Measurements from ENCODE around the gene SCN2B. TPM values are rescaled to one million over a fixed set of nuclear protein-coding genes. Genes with fewer than 3 reads are reported as not detected.

SCN2B gene
- polyA plus RNA-seq, 4 donors, result under 0.01 to 2.3 (median 1.0) TPM; not detected in 1

DNA sequence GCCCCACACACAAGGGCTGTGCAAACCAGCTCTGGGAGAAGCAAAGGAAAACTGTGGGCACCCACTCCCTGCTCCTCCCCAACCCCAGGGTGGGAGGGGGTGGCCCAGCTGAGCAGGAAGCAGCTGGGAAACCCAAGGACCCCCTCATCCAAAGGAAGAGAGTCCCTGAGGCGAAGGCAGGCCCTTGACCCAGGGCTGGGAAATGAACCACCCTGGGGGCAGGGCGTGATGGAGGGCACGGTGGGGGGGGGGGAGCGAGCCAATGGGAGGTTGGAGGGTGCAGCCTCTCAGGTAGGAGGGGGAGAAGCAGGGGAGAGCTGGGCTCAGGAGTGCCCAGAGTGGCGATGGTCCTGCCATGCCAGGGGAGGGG, 40.7 kb downstream of the SCN2B start:
- H3K9me3 ChIP-seq (ENCODE audit: control insufficient read depth in 2 of 2, insufficient read depth in 1 of 2, low read depth in 1 of 2, low read length in 1 of 2), result no peaks in the 10 kb centered on the region
- no peaks in the 10 kb centered on the region for H3K4me1 ChIP-seq (ENCODE audit: control insufficient read depth in 3 of 3, insufficient read depth in 2 of 3, low read depth in 1 of 3, low read length in 2 of 3)
- no peak for FAIRE-seq
- H3K27ac ChIP-seq (ENCODE audit: low read depth in 1 of 3, low read length in 2 of 3), result no peak overlapping the region
- DNase-seq, result no peak
- H3K4me3 ChIP-seq (ENCODE audit: low read depth in 1 of 3, low read length in 3 of 3), result no peak overlapping the region
- H3K36me3 ChIP-seq (ENCODE audit: control insufficient read depth in 3 of 3, insufficient read depth in 2 of 3, low read depth in 1 of 3, low read length in 3 of 3), result peaks cover 0 to 5% (median 0%) of the 10 kb centered on the region in 3 donors
- 53 to 78% (median 62%) methylated on average over 4 to 5 of the region's 5 CpGs for WGBS, 3 donors
- peaks cover 0 to 31% (median 0%) of the 10 kb centered on the region in 3 donors for H3K27me3 ChIP-seq (ENCODE audit: control insufficient read depth in 3 of 3, insufficient read depth in 3 of 3, low read length in 3 of 3)

DNA sequence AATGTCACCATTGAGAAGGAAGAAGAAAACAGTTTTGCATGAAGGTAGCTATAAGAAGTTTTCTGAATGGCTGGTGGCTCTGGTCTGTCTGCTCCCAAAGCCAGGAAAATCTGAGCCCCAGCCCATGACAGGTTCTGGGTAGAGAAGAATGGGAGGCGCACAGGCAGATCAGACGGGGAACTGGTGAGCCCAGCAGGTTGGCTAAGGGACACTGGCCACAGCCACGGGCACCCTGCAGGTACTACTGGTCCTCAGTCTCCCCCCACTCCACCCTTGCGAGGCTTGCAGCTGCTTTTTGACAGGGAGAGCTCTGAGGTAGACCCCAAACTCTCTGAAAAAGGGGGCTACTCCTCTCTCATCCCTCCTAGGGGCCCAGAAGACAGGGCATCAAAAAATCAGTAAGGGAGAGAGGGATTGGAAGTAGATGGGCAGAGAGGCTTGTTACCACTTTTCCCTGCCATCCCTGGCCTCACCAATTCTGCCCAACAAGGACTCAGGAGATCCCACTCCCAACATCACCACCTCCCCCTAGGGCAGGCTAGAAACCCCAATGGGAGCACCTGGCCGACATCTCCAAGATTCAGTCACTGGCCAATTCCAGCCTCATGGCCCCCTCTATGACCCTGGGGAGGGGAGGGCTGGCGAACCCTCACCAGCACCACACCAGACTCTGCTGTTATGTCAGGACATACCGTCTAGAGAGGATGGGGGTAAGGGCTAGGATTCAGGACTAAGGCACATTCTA, 41.2 kb downstream of the SCN2B start:
- Histone ChIP-seq H3K4me3 (ENCODE audit: low read depth in 1 of 3, low read length in 3 of 3) (no peak overlapping the region), H3K27ac (ENCODE audit: low read depth in 1 of 3, low read length in 2 of 3) (no peak overlapping the region), H3K36me3 (ENCODE audit: control insufficient read depth in 3 of 3, insufficient read depth in 2 of 3, low read depth in 1 of 3, low read length in 3 of 3) (peaks cover 0 to 5% (median 0%) of the 10 kb centered on the region in 3 donors), H3K27me3 (ENCODE audit: control insufficient read depth in 3 of 3, insufficient read depth in 3 of 3, low read length in 3 of 3) (peaks cover 0 to 28% (median 0%) of the 10 kb centered on the region in 3 donors), H3K9me3 (ENCODE audit: control insufficient read depth in 2 of 2, insufficient read depth in 1 of 2, low read depth in 1 of 2, low read length in 1 of 2) (no peaks in the 10 kb centered on the region), H3K4me1 (ENCODE audit: control insufficient read depth in 3 of 3, insufficient read depth in 2 of 3, low read depth in 1 of 3, low read length in 2 of 3) (no peaks in the 10 kb centered on the region)
- 56 to 79% (median 65%) methylated on average over 7 of the region's 7 CpGs for WGBS, 3 donors
- DNase-seq (no peak), FAIRE-seq (no peak)

DNA sequence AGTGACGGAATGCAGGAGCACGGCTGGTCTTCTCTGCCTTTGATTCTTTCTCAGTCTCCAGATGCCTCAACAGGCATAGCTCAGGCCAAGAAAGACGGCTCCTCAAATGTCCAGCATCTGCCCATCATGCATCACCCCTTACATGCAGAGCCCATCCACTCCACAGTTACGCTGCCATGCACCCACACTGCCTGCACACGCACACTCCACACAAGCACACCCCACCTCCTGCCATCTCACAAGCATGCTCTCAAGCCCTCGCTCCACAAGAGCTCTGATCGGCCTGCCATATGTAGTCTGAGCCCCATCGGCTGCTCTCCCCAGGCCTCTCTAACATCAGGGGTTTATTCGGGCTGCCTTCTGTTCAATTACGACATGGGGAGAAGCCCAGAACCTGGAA, 42.6 kb downstream of the SCN2B start:
- peaks cover 0 to 5% (median 0%) of the 10 kb centered on the region in 3 donors for H3K36me3 ChIP-seq (ENCODE audit: control insufficient read depth in 3 of 3, insufficient read depth in 2 of 3, low read depth in 1 of 3, low read length in 3 of 3)
- no peak overlapping the region for H3K4me3 ChIP-seq (ENCODE audit: low read depth in 1 of 3, low read length in 3 of 3)
- DNase-seq (no peak), FAIRE-seq (no peak)
- H3K9me3 ChIP-seq (ENCODE audit: control insufficient read depth in 2 of 2, insufficient read depth in 1 of 2, low read depth in 1 of 2, low read length in 1 of 2), result no peaks in the 10 kb centered on the region
- H3K27ac ChIP-seq (ENCODE audit: low read depth in 1 of 3, low read length in 2 of 3), result no peak overlapping the region
- H3K27me3 ChIP-seq (ENCODE audit: control insufficient read depth in 3 of 3, insufficient read depth in 3 of 3, low read length in 3 of 3), result peaks cover 0 to 22% (median 0%) of the 10 kb centered on the region in 3 donors
- no peaks in the 10 kb centered on the region for H3K4me1 ChIP-seq (ENCODE audit: control insufficient read depth in 3 of 3, insufficient read depth in 2 of 3, low read depth in 1 of 3, low read length in 2 of 3)
- WGBS, 3 donors, result 92 to 96% (median 94%) methylated on average over 10 of the region's 10 CpGs

DNA sequence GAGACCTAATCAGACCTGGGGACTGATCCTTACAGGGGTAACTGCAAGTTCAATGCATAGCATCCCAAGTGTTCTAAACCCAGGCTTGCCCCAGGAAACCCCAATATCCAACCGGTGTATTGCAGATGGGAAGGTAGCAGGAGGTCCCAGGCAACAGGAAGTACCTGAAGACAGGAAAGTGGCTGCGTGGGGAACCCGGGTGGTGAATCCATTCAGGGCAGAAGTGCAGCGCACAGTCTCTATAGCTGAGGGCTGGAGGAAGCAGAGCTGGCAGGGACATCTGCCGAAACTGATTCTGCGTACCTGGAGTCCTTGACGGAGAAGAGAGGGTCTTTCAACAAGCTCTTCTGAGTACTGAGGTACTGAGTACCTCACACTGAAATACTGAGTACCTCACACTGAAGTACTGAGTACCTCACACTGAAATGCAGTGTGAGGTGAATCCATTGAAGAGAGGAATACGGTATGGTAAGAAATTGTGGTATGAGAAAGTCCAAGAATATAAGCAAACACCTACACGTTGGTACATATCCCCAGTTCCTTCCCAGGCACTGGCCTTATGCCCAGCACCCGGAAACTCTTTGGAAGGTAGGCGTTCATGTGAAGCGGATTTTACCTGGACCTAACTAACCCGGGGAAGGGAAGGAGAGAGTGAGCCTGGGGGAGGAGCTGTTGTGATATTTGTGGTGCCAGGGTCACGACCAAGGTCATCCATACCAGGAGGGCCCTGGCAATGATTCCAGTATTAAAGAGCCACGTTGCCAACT, 43.9 kb downstream of the SCN2B start:
- no peak for FAIRE-seq
- H3K4me1 ChIP-seq (ENCODE audit: control insufficient read depth in 3 of 3, insufficient read depth in 2 of 3, low read depth in 1 of 3, low read length in 2 of 3), result no peaks in the 10 kb centered on the region
- H3K4me3 ChIP-seq (ENCODE audit: low read depth in 1 of 3, low read length in 3 of 3), result no peak overlapping the region
- no peak overlapping the region for H3K27ac ChIP-seq (ENCODE audit: low read depth in 1 of 3, low read length in 2 of 3)
- no peak for DNase-seq
- peaks cover 0 to 12% (median 0%) of the 10 kb centered on the region in 3 donors for H3K27me3 ChIP-seq (ENCODE audit: control insufficient read depth in 3 of 3, insufficient read depth in 3 of 3, low read length in 3 of 3)
- H3K36me3 ChIP-seq (ENCODE audit: control insufficient read depth in 3 of 3, insufficient read depth in 2 of 3, low read depth in 1 of 3, low read length in 3 of 3), result peaks cover 0 to 5% (median 0%) of the 10 kb centered on the region in 3 donors
- WGBS, 3 donors, result 73 to 81% (median 75%) methylated on average over 15 of the region's 15 CpGs
- H3K9me3 ChIP-seq (ENCODE audit: control insufficient read depth in 2 of 2, insufficient read depth in 1 of 2, low read depth in 1 of 2, low read length in 1 of 2), result no peaks in the 10 kb centered on the region

DNA sequence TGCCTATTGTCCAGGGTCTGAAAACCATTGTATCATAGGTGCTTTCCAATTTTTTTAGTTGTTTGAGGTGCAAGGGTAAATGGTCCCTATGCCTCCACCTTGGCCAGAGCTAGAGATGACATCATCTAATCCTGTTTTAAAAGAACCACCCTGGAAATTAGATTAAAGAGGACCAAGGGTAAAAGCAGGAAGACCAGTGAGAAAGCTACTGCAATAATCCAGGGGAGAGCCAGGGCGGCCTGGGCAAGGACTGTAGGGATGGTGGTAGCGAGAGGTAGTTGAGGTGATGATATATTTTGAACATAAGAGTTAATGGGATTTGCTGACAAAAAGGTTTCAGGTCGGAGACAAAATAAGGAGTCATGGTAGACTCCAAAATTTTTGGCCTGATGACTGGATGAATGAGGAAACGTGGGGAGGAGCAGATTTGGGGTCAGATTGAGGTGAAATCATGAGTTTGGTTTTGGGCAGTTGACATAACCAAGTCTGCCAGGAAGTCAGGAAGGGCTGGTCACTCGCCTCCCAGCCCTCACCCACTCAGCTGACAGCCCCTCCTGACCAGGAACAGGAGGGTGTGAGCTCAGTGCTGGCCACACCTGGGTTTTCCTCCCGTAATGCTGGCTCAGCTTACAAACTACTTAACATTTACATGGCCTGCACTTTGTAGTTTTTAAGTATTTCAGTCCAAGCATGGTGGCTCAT, 46.8 kb downstream of the SCN2B start:
- no peak overlapping the region for H3K27ac ChIP-seq (ENCODE audit: low read depth in 1 of 3, low read length in 2 of 3)
- no peak for FAIRE-seq

DNA sequence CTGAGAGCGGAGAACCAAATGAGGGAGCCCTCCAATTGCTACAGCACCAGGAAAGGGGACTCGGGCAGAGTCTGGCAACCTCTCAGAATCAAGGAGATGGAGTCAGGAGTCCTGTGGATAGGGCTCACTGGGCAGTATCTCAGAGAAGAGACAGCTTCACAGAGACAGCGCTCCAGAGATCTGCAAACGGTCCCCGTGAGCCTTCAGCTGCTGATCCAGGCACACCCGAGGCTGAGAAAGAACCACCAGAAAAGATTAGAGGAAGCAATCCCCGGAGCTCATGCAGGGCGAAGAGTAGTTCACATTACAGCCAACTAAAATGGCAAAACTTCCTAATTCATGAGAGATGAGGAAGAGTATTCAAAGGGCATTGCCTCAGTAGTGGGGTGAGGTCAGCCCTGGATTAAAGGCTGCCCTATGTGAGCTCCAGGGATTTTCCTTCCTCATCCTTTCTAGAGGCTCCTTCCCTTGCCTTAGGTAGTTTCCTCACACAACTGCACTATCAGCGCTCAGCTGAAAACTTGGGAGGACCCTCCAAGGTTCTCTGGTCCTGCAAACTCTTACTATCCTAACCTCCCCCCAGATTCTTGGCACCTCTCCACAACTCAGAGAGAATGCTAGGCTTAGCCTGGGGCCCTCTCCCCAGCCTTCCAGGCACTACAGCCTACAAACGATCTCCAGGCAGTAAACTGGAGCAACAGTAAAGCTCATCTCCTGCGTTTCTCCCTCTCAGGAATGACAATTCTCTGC, 47.5 kb downstream of the SCN2B start:
- Histone ChIP-seq H3K4me3 (ENCODE audit: low read depth in 1 of 3, low read length in 3 of 3) (no peak overlapping the region), H3K27me3 (ENCODE audit: control insufficient read depth in 3 of 3, insufficient read depth in 3 of 3, low read length in 3 of 3) (no peaks in the 10 kb centered on the region), H3K9me3 (ENCODE audit: control insufficient read depth in 2 of 2, insufficient read depth in 1 of 2, low read depth in 1 of 2, low read length in 1 of 2) (no peaks in the 10 kb centered on the region), H3K4me1 (ENCODE audit: control insufficient read depth in 3 of 3, insufficient read depth in 2 of 3, low read depth in 1 of 3, low read length in 2 of 3) (no peaks in the 10 kb centered on the region), H3K27ac (ENCODE audit: low read depth in 1 of 3, low read length in 2 of 3) (no peak overlapping the region), H3K36me3 (ENCODE audit: control insufficient read depth in 3 of 3, insufficient read depth in 2 of 3, low read depth in 1 of 3, low read length in 3 of 3) (peaks cover 0 to 14% (median 0%) of the 10 kb centered on the region in 3 donors)
- FAIRE-seq (no peak), DNase-seq (no peak)
- 70 to 78% (median 73%) methylated on average over 11 of the region's 11 CpGs for WGBS, 3 donors

More for the DNA sequence above, 46.8 kb downstream of the SCN2B start:
- Histone ChIP-seq H3K27me3 (ENCODE audit: control insufficient read depth in 3 of 3, insufficient read depth in 3 of 3, low read length in 3 of 3) (no peaks in the 10 kb centered on the region), H3K9me3 (ENCODE audit: control insufficient read depth in 2 of 2, insufficient read depth in 1 of 2, low read depth in 1 of 2, low read length in 1 of 2) (no peaks in the 10 kb centered on the region), H3K36me3 (ENCODE audit: control insufficient read depth in 3 of 3, insufficient read depth in 2 of 3, low read depth in 1 of 3, low read length in 3 of 3) (peaks cover 0 to 14% (median 0%) of the 10 kb centered on the region in 3 donors), H3K4me1 (ENCODE audit: control insufficient read depth in 3 of 3, insufficient read depth in 2 of 3, low read depth in 1 of 3, low read length in 2 of 3) (no peaks in the 10 kb centered on the region), H3K4me3 (ENCODE audit: low read depth in 1 of 3, low read length in 3 of 3) (no peak overlapping the region)
- WGBS, 3 donors, result 68 to 90% (median 75%) methylated on average over 6 of the region's 6 CpGs
- no peak for DNase-seq

DNA sequence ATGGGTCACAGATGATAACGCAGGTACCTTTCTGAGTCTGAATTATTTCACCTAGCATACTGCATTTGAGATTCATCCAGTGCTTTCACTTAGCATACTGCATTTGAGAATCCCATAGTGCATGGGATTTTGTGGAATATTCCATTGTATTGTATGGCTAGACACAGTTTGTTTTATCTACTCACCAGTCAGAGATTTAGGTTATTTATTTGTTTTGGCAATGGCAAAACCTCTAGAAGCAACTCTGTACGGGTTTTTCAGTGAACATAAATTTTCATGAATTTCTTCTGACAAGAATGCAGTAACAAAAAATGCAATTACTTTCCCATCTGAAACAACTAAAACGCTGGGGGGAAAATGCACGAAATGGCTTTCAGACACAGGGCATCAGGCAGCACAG, 48.1 kb downstream of the SCN2B start:
- FAIRE-seq, result no peak

More for the DNA sequence above, 48.1 kb downstream of the SCN2B start:
- Histone ChIP-seq H3K4me1 (ENCODE audit: control insufficient read depth in 3 of 3, insufficient read depth in 2 of 3, low read depth in 1 of 3, low read length in 2 of 3) (no peaks in the 10 kb centered on the region), H3K4me3 (ENCODE audit: low read depth in 1 of 3, low read length in 3 of 3) (no peak overlapping the region), H3K36me3 (ENCODE audit: control insufficient read depth in 3 of 3, insufficient read depth in 2 of 3, low read depth in 1 of 3, low read length in 3 of 3) (peaks cover 0 to 14% (median 0%) of the 10 kb centered on the region in 3 donors), H3K27ac (ENCODE audit: low read depth in 1 of 3, low read length in 2 of 3) (no peak overlapping the region), H3K9me3 (ENCODE audit: control insufficient read depth in 2 of 2, insufficient read depth in 1 of 2, low read depth in 1 of 2, low read length in 1 of 2) (no peaks in the 10 kb centered on the region), H3K27me3 (ENCODE audit: control insufficient read depth in 3 of 3, insufficient read depth in 3 of 3, low read length in 3 of 3) (no peaks in the 10 kb centered on the region)
- DNase-seq, result no peak
- 72 to 77% (median 76%) methylated on average over 4 of the region's 4 CpGs for WGBS, 3 donors
